GM23338 (cell line): ENCODE measurements around the gene WASF2. TPM values are rescaled to one million over a fixed set of nuclear protein-coding genes. Genes with fewer than 3 reads are reported as not detected.
"Not testable (repeated sequence)": the region's sequence is repeated elsewhere in the genome, so short reads cannot be mapped to it uniquely, and the experiment has no call there.

Experiments
- ATAC-seq: fragments of 200-7000 bp; cut with Tn5 transposase; 3 replicates; pipeline ENCODE4 v1.9.1; 2020
- DNase-seq: peaks from one replicate; pipeline ENCODE4 v3.0.0-alpha.2; 2015; ENCODE audit warnings: low spot score
- H2AFZ ChIP-seq: fragments of 200-600 bp; sonication (generic); 2 replicates; pipeline ENCODE4 v1.8.0; 2016; ENCODE audit warnings: antibody characterized with exemption, mild to moderate bottlenecking, moderate library complexity
- H3F3A ChIP-seq: fragments of 200-600 bp; sonication (generic); replicated peaks from 2 replicates; pipeline ENCODE4 v1.8.0; 2017; ENCODE audit warnings: antibody characterized with exemption, mixed run types, low read depth
- H3K27ac ChIP-seq: fragments of 200-600 bp; sonication (generic); 2 replicates; pipeline ENCODE4 v1.6.1; 2016; ENCODE audit warnings: low read depth
- H3K27me3 ChIP-seq: fragments of 200-600 bp; sonication (generic); 2 replicates; pipeline ENCODE4 v1.8.0; 2016; ENCODE audit warnings: mild to moderate bottlenecking, mixed run types, moderate library complexity; ENCODE audit not compliant: insufficient read depth
- H3K36me3 ChIP-seq: fragments of 200-600 bp; sonication (generic); 2 replicates; pipeline ENCODE4 v1.8.0; 2016; ENCODE audit warnings: mild to moderate bottlenecking; ENCODE audit not compliant: insufficient read depth
- H3K4me1 ChIP-seq: fragments of 200-600 bp; sonication (generic); 2 replicates; pipeline ENCODE4 v1.8.0; 2016; ENCODE audit warnings: mild to moderate bottlenecking, moderate library complexity; ENCODE audit not compliant: insufficient read depth
- H3K4me2 ChIP-seq: fragments of 200-600 bp; sonication (generic); 2 replicates; pipeline ENCODE4 v1.7.1; 2017; ENCODE audit warnings: mixed run types
- H3K4me3 ChIP-seq: fragments of 200-600 bp; sonication (generic); 2 replicates; pipeline ENCODE4 v1.6.1; 2016; ENCODE audit warnings: mixed run types
- H3K79me2 ChIP-seq: fragments of 200-600 bp; sonication (generic); replicated peaks from 2 replicates; pipeline ENCODE4 v1.8.0; 2017; ENCODE audit warnings: mild to moderate bottlenecking; ENCODE audit not compliant: insufficient read depth
- H3K9me2 ChIP-seq: fragments of 200-600 bp; sonication (generic); 2 replicates; pipeline ENCODE4 v1.8.0; 2017; ENCODE audit not compliant: insufficient read depth
- H4K20me1 ChIP-seq: fragments of 200-600 bp; sonication (generic); replicated peaks from 2 replicates; pipeline ENCODE4 v1.8.0; 2017; ENCODE audit warnings: mild to moderate bottlenecking; ENCODE audit not compliant: insufficient read depth
- H3K27ac Mint-ChIP-seq: 2 replicates; pipeline ENCODE4 v1.8.0; 2020; ENCODE audit warnings: inconsistent platforms, mild to moderate bottlenecking, moderate library complexity, mixed read lengths
- H3K27me3 Mint-ChIP-seq: 3 replicates; pipeline ENCODE4 v1.8.0; 2022; ENCODE audit warnings: low read depth, mild to moderate bottlenecking, moderate library complexity, mixed read lengths, inconsistent platforms; ENCODE audit not compliant: insufficient read depth, poor library complexity
- H3K36me3 Mint-ChIP-seq: 3 replicates; pipeline ENCODE4 v1.8.0; 2021; ENCODE audit warnings: low read depth, mild to moderate bottlenecking, inconsistent platforms, moderate library complexity, mixed read lengths
- H3K4me1 Mint-ChIP-seq: 3 replicates; pipeline ENCODE4 v1.8.0; 2020; ENCODE audit warnings: mild to moderate bottlenecking, inconsistent platforms, mixed read lengths
- H3K4me3 Mint-ChIP-seq: 3 replicates; pipeline ENCODE4 v1.8.0; 2021; ENCODE audit warnings: moderate library complexity, mild to moderate bottlenecking, inconsistent platforms, mixed read lengths
- H3K9me3 Mint-ChIP-seq: 3 replicates; pipeline ENCODE4 v1.8.0; 2020; ENCODE audit warnings: moderate library complexity, mild to moderate bottlenecking, inconsistent platforms, mixed read lengths
- CREB1 ChIP-seq: fragments of 250-450 bp; sonication (Bioruptor Pico); IDR thresholded peaks from 2 replicates; pipeline ENCODE4 v1.5.0; 2020; ENCODE audit warnings: low read depth, mild to moderate bottlenecking, moderate library complexity
- ETS1 ChIP-seq: IDR thresholded peaks from 2 replicates; pipeline ENCODE4 v1.6.1; 2016; ENCODE audit warnings: antibody characterized with exemption
- EZH2phosphoT487 ChIP-seq: fragments of 200-600 bp; sonication (generic); IDR thresholded peaks from one replicate; pipeline ENCODE4 v1.8.1; 2018; ENCODE audit warnings: antibody characterized with exemption; ENCODE audit not compliant: unreplicated experiment
- JUNB ChIP-seq: IDR thresholded peaks from one replicate; pipeline ENCODE4 v1.6.1; 2016; ENCODE audit warnings: antibody characterized with exemption; ENCODE audit not compliant: unreplicated experiment
- NANOG ChIP-seq: IDR thresholded peaks from 2 replicates; pipeline ENCODE4 v1.6.1; 2016; ENCODE audit warnings: antibody characterized with exemption, borderline replicate concordance
- REST ChIP-seq: IDR thresholded peaks from one replicate; pipeline ENCODE4 v1.6.1; 2018; ENCODE audit warnings: antibody characterized with exemption; ENCODE audit not compliant: unreplicated experiment
- STAT1 ChIP-seq: IDR thresholded peaks from one replicate; pipeline ENCODE4 v1.6.1; 2016; ENCODE audit warnings: antibody characterized with exemption; ENCODE audit not compliant: unreplicated experiment
- ZNF114 ChIP-seq: fragments of 250-450 bp; sonication (Bioruptor Pico); IDR thresholded peaks from 2 replicates; pipeline ENCODE4 v1.5.0; 2020; ENCODE audit warnings: mild to moderate bottlenecking, moderate library complexity
- ZNF331 ChIP-seq: fragments of 250-450 bp; sonication (Bioruptor Pico); IDR thresholded peaks from 2 replicates; pipeline ENCODE4 v1.5.0; 2020; ENCODE audit warnings: low read depth, mild to moderate bottlenecking, moderate library complexity
- ZNF462 ChIP-seq: fragments of 250-450 bp; sonication (Bioruptor Pico); IDR thresholded peaks from 2 replicates; pipeline ENCODE4 v1.5.0; 2020; ENCODE audit warnings: mild to moderate bottlenecking, moderate library complexity
- polyA plus RNA-seq: library from polyadenylated mRNA; unstranded; fragments of >200 nt; fragmentation: Nextera tagmentation; extraction: Ambion mirVana; gene quantifications from 2 replicates; pipeline ENCODE4 v1.2.1, GENCODE V29; 2016
- total RNA-seq: library from RNA; depleted of rRNA; stranded (reverse); fragments of >200 nt; shearing (Covaris generic); gene quantifications from 2 replicates; pipeline ENCODE4 v1.2.3, GENCODE V29; 2014

WASF2 gene
- total and polyA plus RNA-seq, 2 experiments from 2014 or later = 40.9 to 95.6 TPM

- TF ChIP-seq ZNF462 (CRISPR knock-in tag) = no peak
- no peak for TF ChIP-seq EZH2phosphoT487
These were observed 16.2 kb downstream of the WASF2 start (continued) for GRCh38 chr1:27473755-27474154.

GRCh38 chr1:27472098-27472497 is 17.9 kb downstream of the WASF2 start:
- H3K27ac ChIP-seq = 0 out of 2 replicates have a peak overlapping the region, but pooled peaks have one; percentile 66
- H3K4me1 ChIP-seq = peaks cover 26% of the 10 kb centered on the region
- H3K4me3 ChIP-seq, H3K4me3 Mint-ChIP-seq, H3K9me3 Mint-ChIP-seq, H3K27me3 ChIP-seq, H3K36me3 Mint-ChIP-seq, ATAC-seq, H3K4me2 ChIP-seq, H3K27ac Mint-ChIP-seq, DNase-seq, H2AFZ ChIP-seq, H3K9me2 ChIP-seq, H3K36me3 ChIP-seq, H3K27me3 Mint-ChIP-seq: not testable (repeated sequence)
- peaks cover 28% of the 10 kb centered on the region for H3K4me1 Mint-ChIP-seq
- H3K79me2 ChIP-seq = peaks cover 96% of the 10 kb centered on the region
- peaks cover 14% of the 10 kb centered on the region; the same call in 1 of the 2 replicates for H3F3A ChIP-seq
- H4K20me1 ChIP-seq = peaks cover 11% of the 10 kb centered on the region

GRCh38 chr1:27471477-27471876 is 18.5 kb downstream of the WASF2 start:
- peaks cover 96% of the 10 kb centered on the region for H3K79me2 ChIP-seq
- Mint-ChIP-seq H3K36me3 (no peaks in the 10 kb centered on the region; the same call in 1 of the 3 replicates), H3K9me3 (no peaks in the 10 kb centered on the region; the same call in 2 of the 3 replicates), H3K27me3 (peaks cover 1% of the 10 kb centered on the region), H3K4me1 (peaks cover 22% of the 10 kb centered on the region), H3K4me3 (no peak overlapping the region), H3K27ac (no peak overlapping the region)
- H3F3A ChIP-seq = peaks cover 14% of the 10 kb centered on the region; the same call in 1 of the 2 replicates
- H2AFZ ChIP-seq = no peak overlapping the region
- no peak overlapping the region for H3K4me2 ChIP-seq
- no peak for DNase-seq
- peaks cover 11% of the 10 kb centered on the region for H4K20me1 ChIP-seq
- H3K4me3 ChIP-seq = no peak overlapping the region
- no peaks in the 10 kb centered on the region for H3K36me3 ChIP-seq
- H3K9me2 ChIP-seq = no peaks in the 10 kb centered on the region
- peaks cover 21% of the 10 kb centered on the region for H3K4me1 ChIP-seq
- no peaks in the 10 kb centered on the region for H3K27me3 ChIP-seq
- 0 out of 2 replicates have a peak overlapping the region, but pooled peaks have one; percentile 66 for H3K27ac ChIP-seq
- no peak for ATAC-seq
- no peak for TF ChIP-seq ZNF114 (CRISPR knock-in tag)
- TF ChIP-seq ETS1 = no peak
- no peak for TF ChIP-seq JUNB
- no peak for TF ChIP-seq REST
- no peak for TF ChIP-seq ZNF331 (CRISPR knock-in tag)
- no peak for TF ChIP-seq STAT1
- TF ChIP-seq CREB1 (CRISPR knock-in tag) = no peak
- no peak for TF ChIP-seq NANOG
